HG03432 (cell line): ENCODE data around the gene MAG.

Experiments
- ATAC-seq: cut with Tn5 transposase; IDR thresholded peaks from one replicate; pipeline ENCODE4 v1.9.1; 2021; ENCODE audit warnings: mild to moderate bottlenecking, moderate library complexity; ENCODE audit not compliant: unreplicated experiment

The MAG gene

GRCh38 chr19:35340431-35340830 lies 48.5 kb downstream of the MAG start:
- no peak for ATAC-seq

- ATAC-seq: no peak
Observed at GRCh38 chr19:35341006-35341405, 49.0 kb downstream of the MAG start.

GRCh38 chr19:35341565-35342225 lies 49.7 kb downstream of the MAG start:
- ATAC-seq: no peak

- ATAC-seq: no peak
Observed at GRCh38 chr19:35342430-35342829, 50.5 kb downstream of the MAG start.

GRCh38 chr19:35344511-35345031 lies 52.6 kb downstream of the MAG start:
- ATAC-seq: no peak

- no peak for ATAC-seq
Observed at GRCh38 chr19:35345671-35346111, 53.7 kb downstream of the MAG start.

- ATAC-seq: peak; percentile 36
Observed at GRCh38 chr19:35346193-35347052, 54.5 kb downstream of the MAG start.

- peak; percentile 56 for ATAC-seq
Observed at GRCh38 chr19:35347171-35347929, 55.4 kb downstream of the MAG start, which contains the start of gene FFAR1. TSS of gene FFAR1 (plus strand) at chr19:35347902. CDS start at chr19:35351552, 3,650 bp downstream.

GRCh38 chr19:35347930-35348298 lies 56.0 kb downstream of the MAG start:
- no peak for ATAC-seq

- ATAC-seq: no peak
Observed at GRCh38 chr19:35348911-35349611, 57.1 kb downstream of the MAG start.

GRCh38 chr19:35349614-35350521 lies 57.9 kb downstream of the MAG start:
- no peak for ATAC-seq

- ATAC-seq: no peak
Observed at GRCh38 chr19:35350591-35350990, 58.6 kb downstream of the MAG start.

- no peak for ATAC-seq
Observed at GRCh38 chr19:35351411-35352176, 59.6 kb downstream of the MAG start.

- no peak for ATAC-seq
Observed at GRCh38 chr19:35352177-35352447, 60.2 kb downstream of the MAG start.

- ATAC-seq: no peak
Observed at GRCh38 chr19:35352448-35353304, 60.7 kb downstream of the MAG start.

- ATAC-seq: no peak
Observed at GRCh38 chr19:35353635-35354034, 61.7 kb downstream of the MAG start.

GRCh38 chr19:35354898-35355297 lies 62.9 kb downstream of the MAG start:
- ATAC-seq: no peak

- ATAC-seq: no peak
Observed at GRCh38 chr19:35355791-35356460, 64.0 kb downstream of the MAG start.
